Natural killer cell (primary cell): ENCODE results near the gene ANK2. TPM values are rescaled to one million over a fixed set of nuclear protein-coding genes. Genes with fewer than 3 reads are reported as not detected.

Source experiments
- ATAC-seq, 3 donors: fragments of 150-1000 bp in 2 of 3; fragments of 200-7000 bp in 1 of 3; cut with Tn5 transposase; 1 replicate in 1 of 3; 2 replicates in 2 of 3; pipeline ENCODE4 v1.10.0; 2021; ENCODE audit warnings: mild to moderate bottlenecking in 2 of 3, moderate library complexity in 2 of 3
- DNase-seq, 2 donors: peaks; one replicate each; pipeline versions ENCODE4 v3.0.0 to v3.0.0-alpha.2; 2013 to 2021; ENCODE audit warnings: mixed read lengths in 1 of 2
- H3K27ac ChIP-seq: one replicate; pipeline ENCODE4 v1.5.1; 2013; ENCODE audit warnings: mild to moderate bottlenecking, low read length
- H3K27me3 ChIP-seq: one replicate; pipeline ENCODE4 v1.6.1; 2013; ENCODE audit warnings: low read length; ENCODE audit not compliant: control insufficient read depth, insufficient read depth
- H3K36me3 ChIP-seq: one replicate; pipeline ENCODE4 v1.6.1; 2013; ENCODE audit warnings: low read length; ENCODE audit not compliant: control insufficient read depth, insufficient read depth
- H3K4me1 ChIP-seq: one replicate; pipeline ENCODE4 v1.6.1; 2013; ENCODE audit warnings: low read length; ENCODE audit not compliant: control insufficient read depth, insufficient read depth
- H3K4me3 ChIP-seq: one replicate; pipeline ENCODE4 v1.5.1; 2013; ENCODE audit warnings: low read length
- H3K9me3 ChIP-seq: one replicate; pipeline ENCODE4 v1.6.1; 2013; ENCODE audit warnings: low read length; ENCODE audit not compliant: control insufficient read depth, insufficient read depth
- H3K27ac Mint-ChIP-seq, 2 donors: one replicate each; pipeline ENCODE4 v1.8.0; 2022; ENCODE audit warnings: mild to moderate bottlenecking in 2 of 2, mixed read lengths in 2 of 2, moderate library complexity in 1 of 2
- H3K27me3 Mint-ChIP-seq, 2 donors: one replicate each; pipeline ENCODE4 v1.8.0; 2022; ENCODE audit warnings: low read depth in 2 of 2, mixed read lengths in 2 of 2
- H3K36me3 Mint-ChIP-seq: one replicate; pipeline ENCODE4 v1.8.0; 2022; ENCODE audit warnings: mixed read lengths
- H3K4me1 Mint-ChIP-seq, 2 donors: one replicate each; pipeline ENCODE4 v1.8.0; 2022; ENCODE audit warnings: mixed read lengths in 2 of 2
- H3K4me3 Mint-ChIP-seq: one replicate; pipeline ENCODE4 v1.8.0; 2022; ENCODE audit warnings: mild to moderate bottlenecking, moderate library complexity, mixed read lengths
- H3K9me3 Mint-ChIP-seq, 2 donors: one replicate each; pipeline ENCODE4 v1.8.0; 2022; ENCODE audit warnings: mixed read lengths in 2 of 2
- WGBS: methylation state at CpG from one replicate; pipeline ENCODE4 v1.1.7; 2013; ENCODE audit warnings: missing lambda C conversion rate; ENCODE audit not compliant: insufficient coverage; 5-methylcytosine and 5-hydroxymethylcytosine counted together
- intact Hi-C: fragments of 100-400 bp; cut with micrococcal nuclease; formaldehyde crosslinking; loops from one replicate; pipeline ENCODE4 v1.14.2; 2022
- total RNA-seq, 4 donors: library from RNA; stranded (reverse); fragments of 120-200 nt in 1 of 4; gene quantifications; one replicate each; pipeline versions ENCODE4 v1.2.3 to v1.2.4, GENCODE V29; 2013 to 2022
- TF ChIP-seq, protein P1 (sequence below): fragments of 200-600 bp; IDR thresholded peaks from one replicate; pipeline ENCODE4 v1.8.0; 2022; ENCODE audit warnings: antibody characterized with exemption

Gene ANK2
- total RNA-seq, 3 donors from 2014 or later (not counting 1 experiment from before 2014, with no cell fraction given): 0.05 TPM; not detected in 2

DNA sequence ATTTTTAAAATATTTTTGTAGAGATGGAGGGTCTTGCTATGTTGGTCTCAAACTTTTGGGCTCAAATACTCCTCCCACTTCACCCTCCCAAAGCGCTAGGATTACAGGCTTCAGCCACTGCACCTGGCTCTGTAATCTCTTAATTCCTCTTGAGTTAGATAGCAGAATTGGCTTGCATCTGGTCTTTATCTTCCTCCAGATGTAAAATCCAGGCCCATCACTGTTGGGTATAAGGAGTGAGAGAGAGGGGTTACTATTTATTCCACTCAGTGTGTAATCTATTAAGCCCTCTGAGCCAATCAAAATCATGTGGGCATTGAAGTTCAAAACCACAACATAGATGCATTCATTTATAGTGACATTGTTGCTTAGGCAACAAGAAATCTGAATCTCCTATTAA, 33.9 kb downstream of the ANK2 start:
- no peak overlapping the region for H3K27ac Mint-ChIP-seq

DNA sequence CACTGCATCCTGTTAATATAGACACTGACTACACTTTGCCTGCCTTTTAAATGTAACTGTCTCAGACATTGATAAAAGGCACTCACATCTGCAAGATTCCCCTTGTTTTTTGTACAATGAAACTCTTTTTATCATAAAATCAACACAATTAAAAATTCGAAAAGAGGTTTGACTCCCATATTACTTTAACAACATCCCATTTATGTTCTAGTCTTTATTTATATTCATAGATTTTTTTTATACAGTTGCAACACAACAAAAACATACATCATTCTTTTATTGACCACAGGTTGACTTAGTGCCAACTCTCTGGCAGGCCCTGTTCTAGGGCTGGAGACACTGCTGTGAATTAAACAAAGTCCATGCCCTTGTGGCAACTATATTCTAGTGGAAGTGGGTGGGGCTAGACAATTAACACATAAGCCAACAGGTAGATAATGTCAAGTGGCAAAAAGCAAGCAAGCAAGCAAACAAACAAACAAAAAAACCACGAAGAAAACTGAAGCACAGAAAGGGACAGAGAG, 36.8 kb downstream of the ANK2 start:
- Mint-ChIP-seq H3K27ac (no peak overlapping the region), H3K36me3 (no peaks in the 10 kb centered on the region), H3K9me3 (peaks cover 0 to 2% of the 10 kb centered on the region in 2 donors), H3K4me3 (no peak overlapping the region), H3K4me1 (no peaks in the 10 kb centered on the region), H3K27me3 (no peaks in the 10 kb centered on the region)
- Histone ChIP-seq H3K36me3 (no peaks in the 10 kb centered on the region), H3K4me3 (no peak overlapping the region), H3K27me3 (no peaks in the 10 kb centered on the region), H3K4me1 (no peaks in the 10 kb centered on the region), H3K9me3 (no peaks in the 10 kb centered on the region), H3K27ac (no peak overlapping the region)
- no peak for DNase-seq
- WGBS: 88% methylated on average over 1 of the region's 2 CpGs
- intact Hi-C loops: no loop called here
- no peak for ATAC-seq
- TF ChIP-seq, protein P1, sequence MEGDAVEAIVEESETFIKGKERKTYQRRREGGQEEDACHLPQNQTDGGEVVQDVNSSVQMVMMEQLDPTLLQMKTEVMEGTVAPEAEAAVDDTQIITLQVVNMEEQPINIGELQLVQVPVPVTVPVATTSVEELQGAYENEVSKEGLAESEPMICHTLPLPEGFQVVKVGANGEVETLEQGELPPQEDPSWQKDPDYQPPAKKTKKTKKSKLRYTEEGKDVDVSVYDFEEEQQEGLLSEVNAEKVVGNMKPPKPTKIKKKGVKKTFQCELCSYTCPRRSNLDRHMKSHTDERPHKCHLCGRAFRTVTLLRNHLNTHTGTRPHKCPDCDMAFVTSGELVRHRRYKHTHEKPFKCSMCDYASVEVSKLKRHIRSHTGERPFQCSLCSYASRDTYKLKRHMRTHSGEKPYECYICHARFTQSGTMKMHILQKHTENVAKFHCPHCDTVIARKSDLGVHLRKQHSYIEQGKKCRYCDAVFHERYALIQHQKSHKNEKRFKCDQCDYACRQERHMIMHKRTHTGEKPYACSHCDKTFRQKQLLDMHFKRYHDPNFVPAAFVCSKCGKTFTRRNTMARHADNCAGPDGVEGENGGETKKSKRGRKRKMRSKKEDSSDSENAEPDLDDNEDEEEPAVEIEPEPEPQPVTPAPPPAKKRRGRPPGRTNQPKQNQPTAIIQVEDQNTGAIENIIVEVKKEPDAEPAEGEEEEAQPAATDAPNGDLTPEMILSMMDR: no peak

More for the DNA sequence above, 33.9 kb downstream of the ANK2 start:
- Histone ChIP-seq H3K27me3 (no peaks in the 10 kb centered on the region), H3K4me3 (no peak overlapping the region), H3K9me3 (no peaks in the 10 kb centered on the region), H3K36me3 (no peaks in the 10 kb centered on the region), H3K4me1 (no peaks in the 10 kb centered on the region), H3K27ac (no peak overlapping the region)
- H3K4me1 Mint-ChIP-seq: no peaks in the 10 kb centered on the region
- intact Hi-C loops: no loop called here
- DNase-seq (no peak), ATAC-seq (no peak)
- H3K4me3 Mint-ChIP-seq: no peak overlapping the region
- no peaks in the 10 kb centered on the region for H3K27me3 Mint-ChIP-seq
- peaks cover 0 to 2% of the 10 kb centered on the region in 2 donors for H3K9me3 Mint-ChIP-seq
- no peaks in the 10 kb centered on the region for H3K36me3 Mint-ChIP-seq
- TF ChIP-seq, protein P1: no peak
- 91% methylated on average over 1 of the region's 1 CpG for WGBS

DNA sequence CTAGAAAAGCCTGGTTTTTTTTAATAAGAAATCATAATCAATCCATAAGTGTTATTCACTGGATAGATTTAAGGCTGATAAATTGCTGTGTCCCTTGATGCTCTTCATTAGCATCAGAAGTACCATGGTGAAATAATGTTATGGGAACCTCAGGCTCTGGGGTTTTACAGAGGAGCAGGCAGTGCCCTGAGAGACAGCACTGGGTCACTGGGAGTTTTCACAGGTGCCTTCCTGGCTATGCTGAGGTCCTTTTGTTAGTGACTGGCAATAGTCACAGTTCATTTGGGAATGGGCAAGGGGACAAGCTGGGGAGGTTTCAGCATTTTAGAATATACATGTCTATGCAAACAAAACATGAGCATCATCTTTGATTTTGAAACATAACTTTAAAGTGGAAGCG, 38.6 kb downstream of the ANK2 start:
- H3K36me3 Mint-ChIP-seq: no peaks in the 10 kb centered on the region
- intact Hi-C loops: no loop called here

More for the DNA sequence above, 38.6 kb downstream of the ANK2 start:
- TF ChIP-seq, protein P1: no peak
- DNase-seq (no peak), ATAC-seq (no peak)
- 100% methylated on average over 1 of the region's 1 CpG for WGBS
- Mint-ChIP-seq H3K9me3 (peaks cover 0 to 2% of the 10 kb centered on the region in 2 donors), H3K4me3 (no peak overlapping the region), H3K27ac (no peak overlapping the region), H3K27me3 (no peaks in the 10 kb centered on the region), H3K4me1 (no peaks in the 10 kb centered on the region)
- no peak overlapping the region for H3K27ac ChIP-seq
- H3K4me3 ChIP-seq: no peak overlapping the region
- no peaks in the 10 kb centered on the region for H3K9me3 ChIP-seq
- no peaks in the 10 kb centered on the region for H3K4me1 ChIP-seq
- no peaks in the 10 kb centered on the region for H3K36me3 ChIP-seq
- H3K27me3 ChIP-seq: no peaks in the 10 kb centered on the region
